ENCODE data around the gene JCHAIN.

The JCHAIN gene

DNA sequence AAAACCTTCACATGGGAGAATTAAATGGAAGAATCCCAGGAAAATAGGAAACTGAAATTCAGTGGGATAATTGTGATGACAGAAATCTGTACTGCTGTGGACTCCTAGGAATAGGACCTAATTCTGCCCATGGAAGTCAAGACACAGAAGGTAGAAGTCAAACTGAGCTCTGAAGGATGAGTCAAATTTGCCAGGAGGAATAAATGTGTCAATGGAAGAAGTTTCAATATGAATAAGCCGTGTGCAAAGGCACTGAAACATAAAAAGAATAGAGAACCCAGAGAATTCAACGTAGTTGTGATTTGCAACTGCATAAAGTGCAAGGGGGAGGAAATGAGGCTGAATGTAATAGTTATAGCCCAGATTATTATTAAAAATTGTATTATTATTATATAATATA lies 26.1 kb downstream of the JCHAIN start:
- DNase-seq (ENCODE audit: low read depth, low spot score): no peak

DNA sequence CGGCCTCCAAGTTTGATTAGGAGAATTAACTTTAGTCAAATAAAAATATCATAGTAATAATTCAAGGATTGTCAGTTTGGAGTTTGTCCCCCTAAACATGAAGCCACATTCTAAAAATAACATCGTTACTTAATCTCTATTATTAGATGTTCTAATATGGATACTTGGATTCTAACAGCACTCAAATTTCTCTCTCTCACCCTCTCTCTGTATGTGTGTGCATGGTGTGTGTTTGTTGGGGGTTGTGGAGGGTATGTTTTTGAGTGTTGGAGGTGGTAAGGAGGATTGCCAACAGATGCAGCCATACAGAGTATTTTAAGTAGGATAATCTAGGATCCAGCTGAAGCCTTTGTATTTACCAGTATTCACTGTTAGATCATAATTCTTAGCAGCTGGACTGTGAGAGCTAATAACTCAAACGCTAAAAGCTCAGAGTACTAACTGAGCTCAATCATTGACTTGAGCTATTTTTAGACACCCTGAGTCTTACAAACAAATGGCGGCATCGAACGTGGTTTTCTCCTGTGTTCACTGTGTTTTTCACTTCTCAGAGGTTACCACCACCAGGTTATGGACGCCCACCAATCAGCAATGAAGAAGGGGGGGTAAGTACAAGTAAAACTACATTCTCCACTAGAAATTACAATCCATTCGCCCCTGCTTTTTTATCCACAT lies 28.9 kb downstream of the JCHAIN start:
- no peak for DNase-seq (ENCODE audit: low read depth, low spot score)

DNA sequence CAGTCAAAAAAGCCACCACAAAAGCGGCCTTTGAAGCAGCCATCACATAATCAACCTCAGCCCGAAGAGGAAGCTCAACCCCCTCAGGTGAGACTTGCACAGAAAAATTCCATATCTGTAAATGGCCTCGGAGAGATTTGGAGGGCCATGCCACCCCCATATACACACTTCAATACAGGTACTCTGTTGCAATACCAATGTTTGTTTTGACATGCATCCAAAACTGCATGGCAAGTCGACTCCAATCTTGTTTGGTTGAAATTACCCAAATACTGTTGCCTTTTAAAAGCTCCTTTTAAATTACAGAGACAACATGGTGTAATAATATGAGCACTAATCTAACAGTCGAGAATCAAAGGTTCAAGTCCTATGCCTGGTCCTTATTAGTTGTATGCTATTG lies 31.8 kb downstream of the JCHAIN start:
- no peak for DNase-seq (ENCODE audit: low read depth, low spot score)

DNA sequence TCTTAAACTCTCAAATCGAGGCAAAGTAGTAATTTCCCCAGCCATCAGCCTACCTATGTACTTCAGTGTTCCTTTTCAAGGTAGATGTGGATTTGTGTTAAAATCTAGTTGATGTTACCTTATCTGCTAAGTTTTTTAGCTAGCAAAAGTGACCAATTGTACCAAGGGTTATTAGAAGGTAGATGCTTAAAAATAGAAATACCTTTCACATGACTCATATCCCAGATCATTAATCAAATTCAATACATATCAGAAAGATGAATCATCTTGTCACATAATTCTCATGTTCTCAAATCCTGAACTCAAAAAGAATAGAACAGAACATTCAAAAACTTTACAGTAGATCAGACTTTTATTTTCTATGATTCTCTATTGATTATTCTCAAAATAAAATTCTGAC lies 34.3 kb downstream of the JCHAIN start:
- DNase-seq (ENCODE audit: low read depth, low spot score): peak; percentile 59

DNA sequence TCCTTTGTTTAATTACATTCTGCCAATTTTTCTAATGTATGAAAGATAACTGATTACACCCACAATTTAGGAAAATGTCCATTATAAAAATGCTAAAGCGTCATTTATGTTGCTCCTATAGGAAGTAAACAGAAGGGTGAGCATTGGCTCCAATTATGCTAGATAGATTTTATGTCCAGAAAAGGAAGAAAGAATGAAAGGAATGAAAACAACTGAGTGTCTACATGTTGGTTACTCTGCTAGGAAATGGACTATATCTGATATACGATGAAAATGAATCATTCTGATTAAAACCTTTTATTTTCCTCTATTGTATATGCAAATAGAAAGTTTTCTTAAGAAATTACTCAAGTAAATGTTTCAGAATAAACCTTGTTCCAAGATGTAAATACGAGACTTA lies 36.1 kb downstream of the JCHAIN start:
- no peak for DNase-seq (ENCODE audit: low read depth, low spot score)

DNA sequence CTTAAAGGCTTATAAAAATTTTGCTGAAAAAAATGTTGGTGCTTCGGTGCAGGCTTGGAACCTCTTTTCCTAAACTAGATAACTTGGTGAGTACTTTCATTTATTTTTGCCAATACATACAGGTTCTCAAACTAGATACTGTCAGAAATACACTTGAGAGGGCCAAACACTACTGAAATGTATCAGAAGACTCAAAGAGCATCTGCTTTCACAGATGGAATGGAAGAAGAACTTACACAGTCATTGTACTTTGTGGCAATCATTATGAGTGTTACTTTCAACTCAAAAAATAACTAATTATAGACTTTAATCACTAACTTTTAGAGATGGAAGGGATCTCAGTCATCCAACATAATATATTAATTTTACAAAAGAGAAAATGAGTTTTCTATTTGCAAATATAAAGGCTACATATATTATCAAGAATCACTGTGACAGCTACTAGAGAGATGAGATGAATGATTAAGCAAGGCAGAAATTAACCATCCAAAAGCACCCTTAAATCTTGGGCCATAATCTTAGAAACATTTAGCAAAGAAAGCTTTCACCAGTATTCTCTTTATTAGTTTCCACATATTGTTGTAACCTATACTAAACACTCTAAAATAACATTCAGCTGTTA lies 36.7 kb downstream of the JCHAIN start:
- DNase-seq (ENCODE audit: low read depth, low spot score): no peak

DNA sequence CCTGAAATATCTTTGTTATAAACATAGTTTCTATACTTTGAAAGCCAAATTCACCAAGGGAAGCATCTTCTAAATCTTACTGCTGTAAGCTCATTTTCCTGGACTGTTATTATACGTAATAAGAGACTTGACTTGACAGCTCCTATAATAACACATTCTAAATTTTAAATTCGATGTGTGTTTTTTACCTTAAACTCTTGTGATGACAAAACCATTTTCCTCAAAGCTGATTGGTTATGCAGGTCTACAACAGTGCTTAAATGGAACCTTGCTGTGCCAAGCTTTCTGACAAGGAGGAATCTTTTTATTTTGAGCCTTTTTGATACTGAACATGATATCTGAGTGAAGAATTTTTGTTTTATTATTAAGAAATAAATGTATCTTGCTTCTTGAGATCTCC lies 37.9 kb downstream of the JCHAIN start, which contains the start of gene ENAM:
TSS of gene ENAM (plus strand) at position 301 of the 400 bp plus-strand sequence. CDS start 757 bp downstream, outside the sequence.
- DNase-seq (ENCODE audit: low read depth, low spot score): no peak

DNA sequence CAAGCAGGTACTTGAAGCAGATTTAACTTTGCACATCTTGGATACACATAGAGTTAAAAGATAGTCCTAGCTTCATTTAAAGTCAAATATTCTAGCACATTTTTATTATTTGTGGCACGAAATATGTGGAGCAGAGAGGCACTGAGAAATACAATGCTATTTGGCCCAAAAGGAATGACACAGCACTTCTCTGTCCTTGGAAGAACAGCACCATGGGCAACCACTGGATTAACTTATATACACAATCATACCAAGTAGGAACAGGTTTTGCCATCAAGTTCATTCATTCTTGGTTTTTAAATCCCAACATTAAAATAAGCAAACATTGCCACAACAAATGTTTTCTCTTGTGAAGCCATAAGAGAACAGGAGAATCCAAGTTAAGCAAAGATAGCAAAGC lies 38.7 kb downstream of the JCHAIN start:
- DNase-seq (ENCODE audit: low read depth, low spot score): no peak

DNA sequence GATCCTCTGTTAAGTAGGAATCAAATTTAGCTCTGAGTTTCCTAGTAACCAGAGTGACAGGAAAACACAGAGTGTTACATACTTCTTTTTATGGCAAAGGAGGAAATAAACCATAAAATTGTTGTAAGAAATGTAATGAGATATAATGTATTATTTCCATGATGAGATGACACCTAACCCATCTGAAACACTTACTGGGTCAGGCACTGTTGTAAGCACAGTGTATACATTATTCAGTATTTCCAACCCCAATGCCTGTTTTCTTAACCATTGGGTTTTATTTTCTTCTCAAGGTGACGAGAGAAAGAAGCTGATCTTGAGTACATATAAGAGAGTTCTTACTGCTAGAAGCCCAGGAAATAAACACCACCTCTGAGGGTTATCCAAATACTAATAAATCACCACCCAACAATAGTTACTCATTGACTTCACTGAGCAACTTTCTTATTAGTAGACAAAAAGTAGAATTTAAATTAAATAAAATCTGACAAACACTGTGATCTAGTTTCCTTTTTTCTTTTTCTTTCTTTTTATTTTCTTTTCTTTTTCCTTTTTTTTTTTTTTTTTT lies 42.0 kb downstream of the JCHAIN start:
- DNase-seq (ENCODE audit: low read depth, low spot score): no peak

DNA sequence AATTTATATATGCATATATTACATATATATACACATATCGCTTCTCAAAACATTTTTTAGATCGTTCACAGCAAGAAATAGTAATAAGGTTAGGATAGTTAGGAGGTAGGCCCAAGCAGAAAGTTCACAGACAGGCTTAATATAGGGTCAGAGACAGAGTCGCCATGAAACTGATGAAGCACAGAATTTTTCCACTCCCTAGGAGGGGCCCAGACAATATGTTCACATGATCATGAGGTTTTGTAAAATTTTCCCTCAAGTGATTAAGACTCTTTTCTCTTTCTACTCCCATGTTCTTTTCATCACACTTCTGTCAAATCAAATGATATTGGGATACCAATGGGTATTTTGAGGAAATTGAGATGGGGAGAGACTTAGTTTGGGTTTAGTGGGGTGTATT lies 43.0 kb downstream of the JCHAIN start:
- no peak for DNase-seq (ENCODE audit: low read depth, low spot score)

DNA sequence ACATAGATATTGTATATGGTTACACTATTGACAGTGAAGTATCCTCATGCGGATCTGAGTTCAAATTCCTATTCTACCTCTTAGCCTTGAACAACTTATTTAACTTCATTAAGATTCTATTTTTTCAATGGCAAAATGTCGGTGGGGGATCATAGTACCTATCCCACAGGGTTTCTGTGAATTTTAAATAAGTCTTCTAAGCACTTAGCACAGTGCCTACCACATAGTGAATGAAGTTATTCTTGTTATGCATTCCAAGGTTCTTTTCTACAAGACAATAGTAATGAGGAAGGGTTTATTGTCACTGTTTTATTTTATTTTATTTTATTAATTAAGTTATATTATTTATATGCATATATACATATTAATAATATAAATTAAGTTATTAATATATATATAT lies 46.5 kb downstream of the JCHAIN start:
- DNase-seq (ENCODE audit: low read depth, low spot score): no peak

DNA sequence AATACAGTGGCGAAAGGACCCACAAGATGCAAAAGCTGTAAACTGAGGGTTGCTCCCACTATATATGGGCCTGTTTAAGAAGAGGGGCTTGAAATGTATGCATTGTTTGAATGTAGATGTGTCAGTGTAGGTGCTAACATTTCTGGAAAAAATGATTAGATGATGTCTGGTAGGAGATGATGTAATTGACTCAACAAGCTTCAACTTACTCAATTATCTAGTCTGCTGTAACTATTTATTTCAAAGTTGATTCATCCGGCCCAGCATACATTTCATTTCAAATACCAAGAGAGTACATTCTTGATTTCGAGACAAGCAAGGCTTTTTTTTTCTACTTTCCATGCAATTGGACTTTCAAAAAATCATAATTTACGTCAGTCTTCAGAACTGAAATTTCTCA lies 47.0 kb downstream of the JCHAIN start:
- no peak for DNase-seq (ENCODE audit: low read depth, low spot score)

DNA sequence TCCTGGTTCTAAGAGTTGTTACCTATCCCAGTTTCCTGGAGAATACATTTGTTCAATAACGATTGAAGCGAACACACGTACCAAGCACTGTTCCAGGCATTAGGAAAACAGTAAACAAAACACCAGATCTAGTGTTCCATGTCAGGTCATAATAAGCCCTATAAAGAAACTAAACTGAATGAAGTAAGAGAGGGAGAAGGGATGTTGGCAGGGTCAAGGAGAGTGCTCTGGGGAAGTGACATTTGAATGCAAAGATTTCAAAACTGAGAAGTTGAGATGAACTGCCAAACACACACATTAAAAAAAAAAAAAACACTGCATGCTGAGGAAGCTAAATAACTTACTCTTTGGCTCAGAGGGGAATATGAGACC lies 52.1 kb downstream of the JCHAIN start:
- DNase-seq (ENCODE audit: low read depth, low spot score): no peak

DNA sequence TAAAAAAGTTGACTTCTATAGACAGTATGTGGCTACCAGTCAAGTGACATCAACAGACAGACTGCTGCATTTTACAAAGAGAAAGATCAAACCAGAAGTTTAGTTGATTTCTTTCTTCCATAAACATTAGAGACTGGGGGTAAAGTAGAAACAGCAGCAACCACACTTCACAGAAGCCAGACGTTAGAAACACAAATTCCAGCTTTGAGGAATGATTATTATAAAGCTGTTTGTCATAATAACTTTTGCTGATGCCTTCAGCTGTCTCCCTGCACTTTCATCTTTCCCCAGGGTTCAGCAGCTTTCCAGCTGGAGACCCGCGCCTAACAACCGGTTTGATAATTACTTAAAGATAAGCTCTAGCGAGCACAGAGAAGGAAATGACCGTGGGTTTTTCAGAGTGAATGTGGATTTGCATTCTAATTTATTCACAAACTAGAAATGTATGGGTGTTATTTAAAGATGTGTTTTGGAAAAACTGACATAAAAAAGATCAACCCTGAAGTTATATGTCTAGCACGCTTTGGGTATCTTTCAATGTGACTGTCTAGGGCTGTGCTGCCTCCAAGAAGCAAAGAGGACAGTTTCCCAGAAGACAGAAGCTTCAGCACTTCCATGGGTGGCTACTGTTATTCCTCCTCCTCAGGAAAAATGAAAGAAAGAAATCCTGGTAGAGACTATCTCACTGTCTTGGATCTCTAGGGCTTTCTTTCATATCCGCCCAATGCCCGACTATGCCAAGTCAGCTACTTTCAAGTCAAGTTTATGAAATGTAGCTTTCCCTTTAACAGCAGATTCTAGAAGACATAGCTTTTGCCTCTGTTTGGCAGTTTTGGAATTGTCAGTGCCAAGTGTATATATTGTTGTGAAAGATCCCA lies 52.8 kb downstream of the JCHAIN start:
- no peak for DNase-seq (ENCODE audit: low read depth, low spot score)

DNA sequence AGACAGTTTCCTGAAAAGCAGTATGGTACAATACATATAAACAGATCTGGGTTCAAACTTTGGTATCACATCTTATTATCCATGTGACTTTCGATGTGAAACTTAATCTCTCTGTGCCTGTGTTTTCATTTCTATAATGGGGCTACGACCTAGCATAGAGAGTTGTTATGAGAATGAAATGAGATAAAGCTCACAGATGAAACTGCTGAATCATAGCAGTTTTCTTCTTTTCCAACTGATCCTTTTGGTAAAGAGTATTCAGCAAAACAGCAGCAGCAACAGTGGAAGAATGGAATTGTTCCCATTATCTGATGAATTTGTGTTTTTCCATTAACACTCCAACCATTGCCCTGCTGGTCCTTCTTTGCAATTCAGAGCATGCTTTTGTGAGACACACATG lies 58.0 kb downstream of the JCHAIN start:
- DNase-seq (ENCODE audit: low read depth, low spot score): no peak

DNA sequence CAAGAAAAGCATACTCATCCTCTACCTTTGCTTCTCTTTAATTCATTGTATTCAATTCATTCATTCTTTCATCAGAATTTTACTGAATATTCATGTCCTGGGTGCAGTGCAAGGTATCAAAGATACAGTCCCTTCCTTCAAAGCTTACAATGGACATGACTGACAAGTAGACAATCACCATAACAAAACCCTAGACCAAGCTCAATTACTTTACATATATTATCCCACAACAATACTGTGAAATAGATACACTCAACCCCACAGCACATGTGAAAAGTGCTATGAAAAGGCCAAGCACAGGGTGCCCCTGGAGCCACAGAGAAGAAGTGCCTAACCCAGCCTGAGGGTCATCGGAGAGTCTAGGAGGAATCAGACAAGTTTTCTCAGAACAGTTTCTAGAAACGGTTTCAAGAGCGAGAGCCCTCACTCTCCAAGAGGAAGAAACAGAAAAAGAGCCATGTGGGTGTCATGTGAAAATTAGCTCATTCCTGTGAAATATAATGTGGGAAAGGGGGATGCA lies 58.9 kb downstream of the JCHAIN start:
- no peak for DNase-seq (ENCODE audit: low read depth, low spot score)

DNA sequence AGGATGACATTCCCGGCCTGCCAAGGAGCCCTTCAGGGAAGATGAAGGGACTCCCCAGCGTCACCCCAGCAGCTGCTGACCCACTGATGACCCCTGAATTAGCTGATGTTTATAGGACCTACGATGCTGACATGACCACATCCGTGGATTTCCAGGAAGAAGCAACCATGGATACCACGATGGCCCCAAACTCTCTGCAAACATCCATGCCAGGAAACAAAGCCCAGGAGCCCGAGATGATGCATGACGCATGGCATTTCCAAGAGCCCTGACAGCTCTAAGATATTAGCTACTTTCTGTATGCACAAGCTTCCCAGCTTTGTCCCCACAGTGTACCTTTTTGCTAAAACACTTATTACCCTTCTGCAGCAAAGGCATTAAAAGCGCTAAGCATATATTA lies 59.8 kb downstream of the JCHAIN start:
- DNase-seq (ENCODE audit: low read depth, low spot score): no peak

Measured in astrocyte of the hippocampus (primary cell).